Neuron (in vitro differentiated cells): ENCODE measurements around the gene EXD3.
A peak's percentile ranks its signal among the peaks of the same experiment; 100 is the strongest.

ENCODE experiments used
- H2AFZ ChIP-seq: one replicate; pipeline ENCODE4 v1.6.1; 2013; ENCODE audit warnings: low read depth, mild to moderate bottlenecking, inconsistent platforms, low read length, moderate library complexity
- H3K27me3 ChIP-seq: one replicate; pipeline ENCODE4 v1.6.1; 2013; ENCODE audit warnings: low read length; ENCODE audit not compliant: insufficient read depth
- H3K36me3 ChIP-seq: one replicate; pipeline ENCODE4 v1.6.1; 2013; ENCODE audit warnings: low read length; ENCODE audit not compliant: insufficient read depth
- H3K4me1 ChIP-seq: one replicate; pipeline ENCODE4 v1.6.1; 2013; ENCODE audit warnings: low read length; ENCODE audit not compliant: insufficient read depth
- H3K4me3 ChIP-seq: 2 replicates; pipeline ENCODE4 v1.5.1; 2013; ENCODE audit warnings: mild to moderate bottlenecking, low read length, moderate library complexity
- H3K9me3 ChIP-seq: one replicate; pipeline ENCODE4 v1.6.1; 2013; ENCODE audit warnings: low read length

The EXD3 gene

GRCh38 chr9:137307255-137308056 is 115.5 kb downstream of the EXD3 start:
- H3K27me3 ChIP-seq, result no peaks in the 10 kb centered on the region
- no peaks in the 10 kb centered on the region for H3K36me3 ChIP-seq
- no peak overlapping the region for H2AFZ ChIP-seq
- no peak overlapping the region for H3K4me3 ChIP-seq
- no peaks in the 10 kb centered on the region for H3K9me3 ChIP-seq
- H3K4me1 ChIP-seq, result peaks cover 62% of the 10 kb centered on the region

- Histone ChIP-seq H3K9me3 (no peaks in the 10 kb centered on the region), H3K4me1 (peaks cover 63% of the 10 kb centered on the region), H2AFZ (no peak overlapping the region), H3K4me3 (no peak overlapping the region), H3K36me3 (no peaks in the 10 kb centered on the region), H3K27me3 (no peaks in the 10 kb centered on the region)
These were observed 116.1 kb downstream of the EXD3 start for GRCh38 chr9:137306850-137307254.

- Histone ChIP-seq H2AFZ (no peak overlapping the region), H3K9me3 (no peaks in the 10 kb centered on the region), H3K36me3 (no peaks in the 10 kb centered on the region), H3K4me1 (peaks cover 62% of the 10 kb centered on the region), H3K27me3 (no peaks in the 10 kb centered on the region), H3K4me3 (no peak overlapping the region)
These were observed 116.7 kb downstream of the EXD3 start for GRCh38 chr9:137306066-137306849.

GRCh38 chr9:137305798-137306065 is 117.2 kb downstream of the EXD3 start:
- H2AFZ ChIP-seq, result no peak overlapping the region
- peaks cover 57% of the 10 kb centered on the region for H3K4me1 ChIP-seq
- no peaks in the 10 kb centered on the region for H3K9me3 ChIP-seq
- H3K4me3 ChIP-seq, result no peak overlapping the region
- no peaks in the 10 kb centered on the region for H3K27me3 ChIP-seq
- no peaks in the 10 kb centered on the region for H3K36me3 ChIP-seq

- no peaks in the 10 kb centered on the region for H3K27me3 ChIP-seq
- H3K36me3 ChIP-seq, result no peaks in the 10 kb centered on the region
- H2AFZ ChIP-seq, result no peak overlapping the region
- no peak overlapping the region for H3K4me3 ChIP-seq
- peaks cover 56% of the 10 kb centered on the region for H3K4me1 ChIP-seq
- H3K9me3 ChIP-seq, result no peaks in the 10 kb centered on the region
These were observed 117.7 kb downstream of the EXD3 start for GRCh38 chr9:137305060-137305797.

- Histone ChIP-seq H3K27me3 (no peaks in the 10 kb centered on the region), H3K4me3 (no peak overlapping the region), H3K4me1 (peaks cover 62% of the 10 kb centered on the region), H3K36me3 (no peaks in the 10 kb centered on the region), H2AFZ (no peak overlapping the region), H3K9me3 (no peaks in the 10 kb centered on the region)
These were observed 118.4 kb downstream of the EXD3 start for GRCh38 chr9:137304383-137305059.

- peaks cover 68% of the 10 kb centered on the region for H3K4me1 ChIP-seq
- H3K4me3 ChIP-seq, result no peak overlapping the region
- H3K27me3 ChIP-seq, result no peaks in the 10 kb centered on the region
- H2AFZ ChIP-seq, result no peak overlapping the region
- H3K9me3 ChIP-seq, result no peaks in the 10 kb centered on the region
- H3K36me3 ChIP-seq, result no peaks in the 10 kb centered on the region
These were observed 119.0 kb downstream of the EXD3 start for GRCh38 chr9:137303893-137304382.

- Histone ChIP-seq H3K4me1 (peaks cover 73% of the 10 kb centered on the region), H3K27me3 (no peaks in the 10 kb centered on the region), H3K36me3 (peaks cover 6% of the 10 kb centered on the region), H2AFZ (no peak overlapping the region), H3K4me3 (no peak overlapping the region), H3K9me3 (no peaks in the 10 kb centered on the region)
These were observed 119.6 kb downstream of the EXD3 start for GRCh38 chr9:137303151-137303892.

- H3K4me3 ChIP-seq, result peak overlapping the region; percentile 30
- peaks cover 72% of the 10 kb centered on the region for H3K4me1 ChIP-seq
- no peaks in the 10 kb centered on the region for H3K27me3 ChIP-seq
These were observed 120.4 kb downstream of the EXD3 start for GRCh38 chr9:137302449-137303150.

GRCh38 chr9:137302118-137302448 is 120.9 kb downstream of the EXD3 start, which contains the start of gene NRARP:
Gene NRARP, minus strand, starts transcription at chr9:137302271. Its CDS starts 343 bp downstream, at chr9:137301928.
- no peaks in the 10 kb centered on the region for H3K27me3 ChIP-seq
- no peaks in the 10 kb centered on the region for H3K9me3 ChIP-seq
- H2AFZ ChIP-seq, result no peak within 1 kb of the TSS
- peaks cover 9% of the 10 kb centered on the region for H3K36me3 ChIP-seq
- H3K4me3 ChIP-seq, result peak within 1 kb of the TSS; percentile 84
- H3K4me1 ChIP-seq, result peaks cover 72% of the 10 kb centered on the region

More at GRCh38 chr9:137302449-137303150, 120.4 kb downstream of the EXD3 start:
- H3K9me3 ChIP-seq, result no peaks in the 10 kb centered on the region
- H2AFZ ChIP-seq, result no peak overlapping the region
- H3K36me3 ChIP-seq, result peaks cover 9% of the 10 kb centered on the region

GRCh38 chr9:137301081-137301947 is 121.6 kb downstream of the EXD3 start:
- no peak overlapping the region for H2AFZ ChIP-seq
- H3K4me1 ChIP-seq, result peaks cover 74% of the 10 kb centered on the region
- H3K36me3 ChIP-seq, result peaks cover 9% of the 10 kb centered on the region
- H3K27me3 ChIP-seq, result no peaks in the 10 kb centered on the region
- no peaks in the 10 kb centered on the region for H3K9me3 ChIP-seq
- peak overlapping the region; percentile 84 for H3K4me3 ChIP-seq
